ENCODE measurements around the gene AXIN1.

AXIN1 gene

GRCh38 chr16:372302-372983 lies 19.9 kb upstream of the AXIN1 start:
- TF ChIP-seq CTCF (conservative IDR thresholded peaks at IDR 0.05; ENCODE audit: control insufficient read depth, insufficient read depth, low read depth, low read length) = no peak
- no peak overlapping the region for H3K4me3 ChIP-seq (ENCODE audit: control insufficient read depth, low read depth, low read length)
- no peak for DNase-seq (ENCODE audit: low read depth)

GRCh38 chr16:371515-372301 lies 19.2 kb upstream of the AXIN1 start:
- DNase-seq (ENCODE audit: low read depth) = no peak
- no peak for TF ChIP-seq CTCF (conservative IDR thresholded peaks at IDR 0.05; ENCODE audit: control insufficient read depth, insufficient read depth, low read depth, low read length)
- no peak overlapping the region for H3K4me3 ChIP-seq (ENCODE audit: control insufficient read depth, low read depth, low read length)

GRCh38 chr16:370979-371514 lies 18.5 kb upstream of the AXIN1 start:
- DNase-seq (ENCODE audit: low read depth) = no peak
- H3K4me3 ChIP-seq (ENCODE audit: control insufficient read depth, low read depth, low read length) = no peak overlapping the region
- TF ChIP-seq CTCF (conservative IDR thresholded peaks at IDR 0.05; ENCODE audit: control insufficient read depth, insufficient read depth, low read depth, low read length) = no peak

GRCh38 chr16:370443-370842 lies 17.9 kb upstream of the AXIN1 start, which contains the start of gene MRPL28:
Gene MRPL28 (minus strand): TSS chr16:370538. CDS start chr16:370218, 320 bp downstream.
- TF ChIP-seq CTCF (conservative IDR thresholded peaks at IDR 0.05; ENCODE audit: control insufficient read depth, insufficient read depth, low read depth, low read length) = no peak
- peak within 1 kb of the TSS; percentile 39 for H3K4me3 ChIP-seq (ENCODE audit: control insufficient read depth, low read depth, low read length)
- peak; percentile 92 for DNase-seq (ENCODE audit: low read depth)

GRCh38 chr16:369866-370436 lies 17.4 kb upstream of the AXIN1 start:
- no peak for TF ChIP-seq CTCF (conservative IDR thresholded peaks at IDR 0.05; ENCODE audit: control insufficient read depth, insufficient read depth, low read depth, low read length)
- DNase-seq (ENCODE audit: low read depth) = no peak
- peak overlapping the region; percentile 39 for H3K4me3 ChIP-seq (ENCODE audit: control insufficient read depth, low read depth, low read length)

GRCh38 chr16:369275-369865 lies 16.8 kb upstream of the AXIN1 start:
- DNase-seq (ENCODE audit: low read depth) = no peak
- no peak for TF ChIP-seq CTCF (conservative IDR thresholded peaks at IDR 0.05; ENCODE audit: control insufficient read depth, insufficient read depth, low read depth, low read length)
- H3K4me3 ChIP-seq (ENCODE audit: control insufficient read depth, low read depth, low read length) = peak overlapping the region; percentile 39

All from fibroblast of mammary gland (primary cell).